ENCODE results near the gene MRFAP1.

GRCh38 chr4:6603128-6603527 lies 37.4 kb upstream of the MRFAP1 start:
- no peak for TF ChIP-seq EZH2 (optimal IDR thresholded peaks at IDR 0.05; ENCODE audit: low read depth, low read length)
- TF ChIP-seq, protein P1, sequence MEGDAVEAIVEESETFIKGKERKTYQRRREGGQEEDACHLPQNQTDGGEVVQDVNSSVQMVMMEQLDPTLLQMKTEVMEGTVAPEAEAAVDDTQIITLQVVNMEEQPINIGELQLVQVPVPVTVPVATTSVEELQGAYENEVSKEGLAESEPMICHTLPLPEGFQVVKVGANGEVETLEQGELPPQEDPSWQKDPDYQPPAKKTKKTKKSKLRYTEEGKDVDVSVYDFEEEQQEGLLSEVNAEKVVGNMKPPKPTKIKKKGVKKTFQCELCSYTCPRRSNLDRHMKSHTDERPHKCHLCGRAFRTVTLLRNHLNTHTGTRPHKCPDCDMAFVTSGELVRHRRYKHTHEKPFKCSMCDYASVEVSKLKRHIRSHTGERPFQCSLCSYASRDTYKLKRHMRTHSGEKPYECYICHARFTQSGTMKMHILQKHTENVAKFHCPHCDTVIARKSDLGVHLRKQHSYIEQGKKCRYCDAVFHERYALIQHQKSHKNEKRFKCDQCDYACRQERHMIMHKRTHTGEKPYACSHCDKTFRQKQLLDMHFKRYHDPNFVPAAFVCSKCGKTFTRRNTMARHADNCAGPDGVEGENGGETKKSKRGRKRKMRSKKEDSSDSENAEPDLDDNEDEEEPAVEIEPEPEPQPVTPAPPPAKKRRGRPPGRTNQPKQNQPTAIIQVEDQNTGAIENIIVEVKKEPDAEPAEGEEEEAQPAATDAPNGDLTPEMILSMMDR (IDR thresholded peaks at IDR 0.05; ENCODE audit: low read length): no peak
- TF ChIP-seq EZH2phosphoT487 (IDR thresholded peaks at IDR 0.05; ENCODE audit: low read length): no peak
